Lung (tissue), 12 donors: ENCODE results near the gene GRIN2D. TPM values are rescaled to one million over a fixed set of nuclear protein-coding genes. Genes with fewer than 3 reads are reported as not detected.
"Not testable (repeated sequence)": the region's sequence is repeated elsewhere in the genome, so short reads cannot be mapped to it uniquely, and the experiment has no call there.

Experiments
- ATAC-seq: fragments of 200-7000 bp; cut with Tn5 transposase; one replicate; pipeline ENCODE4 v1.9.1; 2020; ENCODE audit warnings: moderate number of reproducible peaks; ENCODE audit not compliant: insufficient read depth, low FRiP score
- DNase-seq, 3 donors: peaks; one replicate each; pipeline ENCODE4 v3.0.0-alpha.2; 2013 to 2017
- H3K27ac ChIP-seq, 2 donors: one replicate each; pipeline ENCODE4 v1.5.1; 2013; ENCODE audit warnings: mild to moderate bottlenecking in 2 of 2, moderate library complexity in 2 of 2, control low read depth in 1 of 2, inconsistent platforms in 1 of 2, low read depth in 1 of 2, low read length in 1 of 2
- H3K27me3 ChIP-seq, 3 donors: one replicate each; pipeline ENCODE4 v1.5.1; 2013; ENCODE audit warnings: low read length in 2 of 3; ENCODE audit not compliant: control insufficient read depth in 3 of 3, insufficient read depth in 3 of 3
- H3K36me3 ChIP-seq, 4 donors: one replicate each; pipeline ENCODE4 v1.5.1; 2013; ENCODE audit warnings: low read length in 4 of 4, mild to moderate bottlenecking in 1 of 4, moderate library complexity in 1 of 4; ENCODE audit not compliant: control insufficient read depth in 4 of 4, insufficient read depth in 4 of 4
- H3K4me1 ChIP-seq, 5 donors: one replicate each; pipeline ENCODE4 v1.5.1; 2013; ENCODE audit warnings: low read length in 5 of 5, mild to moderate bottlenecking in 2 of 5, moderate library complexity in 1 of 5; ENCODE audit not compliant: control insufficient read depth in 5 of 5, insufficient read depth in 5 of 5
- H3K4me3 ChIP-seq: one replicate; pipeline ENCODE4 v1.5.1; 2013; ENCODE audit warnings: mild to moderate bottlenecking, control low read depth, moderate library complexity
- H3K9ac ChIP-seq, 2 donors: one replicate each; pipeline ENCODE4 v1.5.1; 2013; ENCODE audit warnings: low read length in 2 of 2, control low read depth in 1 of 2; ENCODE audit not compliant: insufficient read depth in 1 of 2
- H3K9me3 ChIP-seq, 4 donors: one replicate each; pipeline ENCODE4 v1.5.1; 2013; ENCODE audit warnings: low read length in 3 of 4, mild to moderate bottlenecking in 1 of 4, moderate library complexity in 1 of 4; ENCODE audit not compliant: control insufficient read depth in 4 of 4, insufficient read depth in 3 of 4
- CTCF ChIP-seq: IDR thresholded peaks from 2 replicates; pipeline ENCODE4 v1.5.1; 2012; ENCODE audit warnings: mild to moderate bottlenecking; ENCODE audit errors: control extremely low read depth, extremely low read depth
- WGBS, 2 donors: extraction: QIAGEN DNeasy Blood & Tissue Kit; methylation state at CpG; one replicate each; pipeline ENCODE4 v1.1.7; 2013; 5-methylcytosine and 5-hydroxymethylcytosine counted together
- polyA plus RNA-seq, 2 donors: library from polyadenylated mRNA; stranded (reverse); fragments of 200-250 nt; gene quantifications; one replicate each; pipeline ENCODE4 v1.2.1, GENCODE V29; 2013
- total RNA-seq, 2 donors: library from RNA; depleted of rRNA in 1 of 2; stranded (reverse); fragments of >200 nt in 1 of 2; gene quantifications; one replicate each; pipeline ENCODE4 v1.2.1, GENCODE V29; 2014 to 2021
- donor health status: control.
- donor health status: control.
- donor health status: Bipolar disorder and iron deficiency.
- donor health status: healthy.
- donor health status: DM: yes; HTN: yes; CAD: no.

The GRIN2D gene
- total and polyA plus RNA-seq, 4 donors, result 0.26 to 1.0 (median 0.43) TPM

GRCh38 chr19:48390188-48391099 is 3.0 kb upstream of the GRIN2D start:
- peak; percentile 65 for ATAC-seq
- Histone ChIP-seq H3K4me1 (peaks cover 0 to 14% (median 3%) of the 10 kb centered on the region in 5 donors), H3K27me3 (peaks cover 0 to 24% (median 13%) of the 10 kb centered on the region in 3 donors), H3K4me3 (peak overlapping the region; percentile 64), H3K9ac (peak overlapping the region; percentile 77 to 91), H3K27ac (peak overlapping the region; percentile 83 to 87), H3K36me3 (peaks cover 6 to 31% (median 18%) of the 10 kb centered on the region in 4 donors), H3K9me3 (peaks cover 0 to 2% (median 0%) of the 10 kb centered on the region in 4 donors)
- 5% methylated on average over 24 of the region's 24 CpGs for WGBS, 2 donors
- TF ChIP-seq CTCF, result peak; percentile 29
- DNase-seq, result peak; percentile 71 to 80 (median 74)

GRCh38 chr19:48391100-48392005 is 2.1 kb upstream of the GRIN2D start, which contains the start of gene KDELR1:
Gene KDELR1 (minus strand): TSS chr19:48391551. CDS start chr19:48391358, 193 bp downstream.
- DNase-seq (peak; percentile 81 to 86 (median 86)), ATAC-seq (peak; percentile 93)
- Histone ChIP-seq H3K27me3 (peaks cover 0 to 31% (median 19%) of the 10 kb centered on the region in 3 donors), H3K36me3 (peaks cover 6 to 24% (median 13%) of the 10 kb centered on the region in 4 donors), H3K9ac (peak within 1 kb of the TSS; percentile 77 to 91), H3K4me3 (peak within 1 kb of the TSS; percentile 64), H3K9me3 (peaks cover 0 to 2% (median 0%) of the 10 kb centered on the region in 4 donors), H3K27ac (peak within 1 kb of the TSS; percentile 83 to 87), H3K4me1 (peaks cover 0 to 14% (median 3%) of the 10 kb centered on the region in 5 donors)
- WGBS, 2 donors, result 4% methylated on average over 33 to 42 of the region's 42 CpGs
- TF ChIP-seq CTCF, result peak; percentile 46

- WGBS, 2 donors, result 56 to 60% methylated on average over 1 of the region's 1 CpG
- peaks cover 0 to 14% (median 7%) of the 10 kb centered on the region in 5 donors for H3K4me1 ChIP-seq
- ATAC-seq, result not testable (repeated sequence)
Observed at GRCh38 chr19:48392006-48392344, 1.5 kb upstream of the GRIN2D start.

More at GRCh38 chr19:48392006-48392344, 1.5 kb upstream of the GRIN2D start:
- Histone ChIP-seq H3K27me3 (peaks cover 0 to 37% (median 25%) of the 10 kb centered on the region in 3 donors), H3K36me3 (peaks cover 3 to 21% (median 13%) of the 10 kb centered on the region in 4 donors)
- not testable (repeated sequence) for H3K9me3 ChIP-seq, H3K9ac ChIP-seq, H3K27ac ChIP-seq, DNase-seq, H3K4me3 ChIP-seq
